Activated CD8-positive, alpha-beta memory T cell treated with anti-CD3 and anti-CD28 coated beads, Interleukin-2, amount 50 U/mL, for 1 hour (primary cell): Measurements from ENCODE around the gene SRSF1.
A peak's percentile ranks its signal among the peaks of the same experiment; 100 is the strongest.
"Not testable (repeated sequence)": the region's sequence is repeated elsewhere in the genome, so short reads cannot be mapped to it uniquely, and the experiment has no call there.

Experiments used
- DNase-seq: peaks from one replicate; pipeline ENCODE4 v3.0.0-alpha.2; 2020; ENCODE audit errors: extremely low read depth

Gene SRSF1

DNA sequence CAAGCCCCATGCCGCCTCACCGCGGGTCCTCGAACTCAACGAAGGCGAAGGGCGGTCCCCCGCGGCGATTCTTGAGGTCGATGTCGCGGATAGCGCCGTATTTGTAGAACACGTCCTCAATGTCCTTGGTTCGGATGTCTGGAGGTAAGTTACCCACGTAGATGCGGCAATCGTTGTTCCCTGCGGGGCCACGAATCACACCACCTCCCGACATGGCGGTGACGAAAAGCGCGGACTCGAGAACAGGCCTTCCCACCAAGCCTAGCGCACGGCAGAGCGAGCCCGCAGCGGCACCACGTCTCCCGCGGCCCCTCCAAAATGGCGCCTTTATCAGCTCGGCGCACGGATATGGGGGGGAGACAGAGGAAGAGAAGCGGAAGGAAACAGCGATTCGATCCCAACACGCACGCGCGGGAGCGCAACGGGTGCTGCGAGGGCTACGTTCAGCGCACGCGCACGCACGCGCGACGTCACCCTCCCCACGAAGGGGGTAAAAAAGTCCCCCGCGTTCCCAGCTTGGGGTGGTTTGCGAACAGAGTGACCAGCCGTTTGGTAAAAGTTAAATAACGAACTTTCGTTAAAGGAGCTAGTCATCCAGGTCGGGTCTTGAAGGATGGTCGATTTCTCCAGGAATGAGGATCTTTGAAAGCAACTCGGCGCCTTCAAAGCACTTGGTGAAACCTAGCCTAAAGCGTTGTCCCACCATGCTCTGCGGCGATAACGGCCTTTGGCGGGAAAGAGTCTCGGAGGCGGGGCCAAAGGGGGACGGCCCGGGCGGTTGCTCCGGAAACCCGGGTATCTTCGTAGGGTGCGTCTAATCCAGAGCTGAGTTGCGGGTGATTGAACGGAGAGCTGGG, at the start of gene SRSF1:
TSS of gene SRSF1 (minus strand) at position 323 of the 857 bp plus-strand sequence. CDS start at position 214, 109 bp downstream.
- peak; percentile 91 for DNase-seq

GRCh38 chr17:58056476-58056875, 49.4 kb upstream of the SRSF1 start:
- DNase-seq: no peak

GRCh38 chr17:58054641-58055040, 47.6 kb upstream of the SRSF1 start:
- DNase-seq: no peak

DNA sequence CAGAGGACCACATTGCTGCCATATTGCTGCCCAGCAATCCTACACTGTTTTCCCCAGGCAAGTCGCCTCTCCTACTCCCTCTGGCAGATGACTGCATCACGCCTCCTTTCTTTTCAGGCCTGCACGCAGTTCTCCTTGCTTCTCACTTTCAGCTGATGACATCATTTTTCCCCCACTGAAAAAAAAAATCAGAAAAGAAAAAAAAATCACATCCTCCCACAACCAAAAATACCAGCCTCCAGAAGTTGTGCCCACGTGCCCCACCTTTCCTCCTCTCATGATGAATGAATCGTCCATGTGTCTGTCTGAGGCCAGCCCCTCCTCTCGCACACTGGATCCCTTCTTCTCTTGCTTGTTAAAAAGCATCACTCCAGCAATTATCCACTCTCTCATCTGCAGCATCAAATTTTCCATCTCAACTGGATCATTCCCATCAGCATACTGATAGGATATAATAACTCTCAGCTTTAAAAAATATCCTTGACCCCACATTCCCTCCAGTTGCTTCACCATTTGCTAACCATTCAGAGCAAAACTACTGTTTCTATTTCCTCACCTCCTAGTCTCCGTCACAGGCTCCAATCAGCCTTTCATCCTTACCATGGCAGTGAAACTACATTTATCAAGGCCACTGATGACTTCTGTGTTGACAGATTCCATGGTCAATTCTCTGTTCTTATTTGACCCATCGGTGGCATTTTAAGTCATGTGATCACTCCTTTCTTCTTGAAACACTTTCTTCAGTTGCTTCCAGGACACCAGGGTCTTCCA, 46.1 kb upstream of the SRSF1 start:
- no peak for DNase-seq

- no peak for DNase-seq
These were observed 45.4 kb upstream of the SRSF1 start for GRCh38 chr17:58052407-58052806.

GRCh38 chr17:58051468-58051867, 44.4 kb upstream of the SRSF1 start:
- DNase-seq: no peak

GRCh38 chr17:58050966-58051365, 43.9 kb upstream of the SRSF1 start:
- no peak for DNase-seq

DNA sequence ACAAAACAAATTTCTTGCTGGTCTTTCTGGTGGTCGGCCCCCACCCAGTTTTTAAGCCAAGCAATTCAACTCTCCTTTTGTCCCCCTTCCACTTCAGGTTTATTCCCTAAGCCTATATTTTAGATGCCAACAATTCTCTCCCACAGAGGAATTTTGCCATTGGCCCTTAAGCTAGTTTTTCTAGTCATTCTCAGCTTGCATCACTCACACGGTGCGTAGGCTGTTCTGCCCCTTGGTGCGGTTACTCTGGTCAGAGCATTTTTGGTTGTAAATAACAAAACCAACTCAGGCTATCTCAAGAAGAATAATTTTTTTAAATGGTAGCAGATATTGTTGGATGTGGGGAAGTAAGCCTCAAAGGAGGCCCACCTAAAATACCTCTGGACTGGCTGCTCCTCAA, 42.5 kb upstream of the SRSF1 start:
- no peak for DNase-seq

DNA sequence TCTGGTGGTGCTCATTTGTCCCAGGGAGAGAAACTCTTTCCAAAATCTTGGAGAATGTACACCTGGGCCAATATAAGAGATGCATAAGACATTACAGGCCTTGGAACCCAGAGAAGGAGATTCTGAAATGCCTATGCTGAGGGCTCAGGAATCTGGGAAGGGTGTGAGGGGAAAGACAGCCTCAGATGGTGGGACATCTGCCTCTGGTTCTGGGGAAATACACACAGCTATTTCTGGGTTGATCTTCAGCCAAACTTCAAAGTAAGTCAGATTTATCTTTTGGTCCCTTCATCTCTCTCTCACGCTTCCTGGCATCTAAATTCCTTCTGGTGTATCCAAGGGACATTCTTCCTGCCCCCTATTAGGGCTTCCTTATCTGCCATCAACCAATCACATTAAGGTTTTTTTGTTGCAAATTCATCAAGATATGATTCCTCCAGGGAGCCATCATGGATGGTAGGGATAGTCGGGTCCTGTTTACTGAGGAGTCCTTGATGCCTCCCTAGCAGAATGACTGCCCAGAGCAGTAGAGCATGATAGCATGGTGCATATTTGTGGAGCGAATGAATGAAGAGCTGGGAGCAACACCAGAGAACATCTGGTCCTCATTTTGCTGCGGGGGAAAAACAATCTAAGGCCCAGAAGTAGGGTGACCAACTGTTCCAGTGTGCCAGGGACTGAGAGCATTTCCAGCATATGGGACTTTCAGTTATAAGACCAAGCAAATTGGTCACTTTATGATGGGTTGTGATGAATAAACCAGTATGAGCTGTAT, 40.5 kb upstream of the SRSF1 start:
- no peak for DNase-seq

DNA sequence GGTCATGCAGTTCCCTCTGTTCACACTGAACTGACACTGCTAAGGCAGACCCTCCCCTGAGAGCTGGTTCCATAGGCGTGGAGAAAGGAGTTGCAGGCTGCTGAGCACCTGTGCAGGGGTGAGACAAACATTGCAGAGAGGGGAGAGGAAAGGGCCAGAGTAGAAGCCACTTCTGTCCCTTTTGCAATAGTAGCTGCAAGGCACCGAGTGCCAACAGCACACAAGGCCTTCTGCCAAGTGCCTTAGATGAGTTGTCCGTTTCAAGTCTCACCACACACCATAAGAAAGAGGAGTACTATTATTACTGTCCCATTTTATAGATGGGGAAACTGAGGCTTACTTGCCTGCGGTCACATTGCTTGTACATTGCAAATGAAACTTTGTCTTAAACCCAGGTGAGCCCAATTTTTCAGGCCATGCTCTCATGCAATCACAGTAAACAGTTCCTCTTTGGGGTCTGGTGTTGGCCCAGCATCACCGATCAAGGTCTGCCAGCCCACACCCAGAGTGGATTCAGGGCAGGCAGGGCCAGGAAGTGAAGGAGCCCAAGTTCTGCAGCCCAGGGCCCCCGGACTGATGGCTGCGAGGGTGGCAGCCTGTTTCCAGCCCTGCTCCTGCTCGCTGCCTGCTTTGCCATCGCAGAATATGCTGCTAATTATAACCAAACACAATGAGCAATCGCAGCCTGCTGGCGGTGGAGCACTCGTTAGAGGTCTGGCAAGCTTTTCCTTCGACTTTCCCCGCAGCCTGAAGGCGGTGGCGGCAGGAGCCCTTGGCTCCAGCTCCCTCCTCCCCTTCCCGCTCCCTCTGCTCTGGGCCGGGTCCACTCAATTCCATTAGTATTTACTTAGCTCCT, 39.4 kb upstream of the SRSF1 start:
- DNase-seq: no peak

GRCh38 chr17:58044256-58044655, 37.2 kb upstream of the SRSF1 start:
- not testable (repeated sequence) for DNase-seq

GRCh38 chr17:58043221-58044181, 36.5 kb upstream of the SRSF1 start:
- no peak for DNase-seq

GRCh38 chr17:58041161-58041560, 34.1 kb upstream of the SRSF1 start:
- no peak for DNase-seq

- DNase-seq: no peak
These were observed 33.3 kb upstream of the SRSF1 start for GRCh38 chr17:58040386-58040785.

DNA sequence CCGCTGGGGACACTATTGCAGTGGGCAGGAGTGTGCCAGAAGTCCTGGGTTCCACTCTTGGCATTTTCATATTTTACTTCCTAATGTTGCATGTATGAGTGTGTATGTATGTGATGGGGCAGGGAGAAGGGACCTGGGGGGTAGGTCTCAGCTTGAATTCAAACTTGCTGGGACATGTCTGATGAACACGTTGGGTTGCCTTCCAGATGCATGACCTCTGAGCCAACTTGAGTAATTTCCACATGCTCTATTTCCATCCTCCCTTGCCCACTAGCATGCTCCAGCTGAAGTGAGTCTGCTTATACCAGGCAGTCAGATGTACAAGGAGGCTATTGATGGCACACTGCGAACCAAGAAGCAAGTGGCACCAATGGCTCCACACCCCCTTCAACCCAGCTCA, 32.9 kb upstream of the SRSF1 start:
- no peak for DNase-seq

DNA sequence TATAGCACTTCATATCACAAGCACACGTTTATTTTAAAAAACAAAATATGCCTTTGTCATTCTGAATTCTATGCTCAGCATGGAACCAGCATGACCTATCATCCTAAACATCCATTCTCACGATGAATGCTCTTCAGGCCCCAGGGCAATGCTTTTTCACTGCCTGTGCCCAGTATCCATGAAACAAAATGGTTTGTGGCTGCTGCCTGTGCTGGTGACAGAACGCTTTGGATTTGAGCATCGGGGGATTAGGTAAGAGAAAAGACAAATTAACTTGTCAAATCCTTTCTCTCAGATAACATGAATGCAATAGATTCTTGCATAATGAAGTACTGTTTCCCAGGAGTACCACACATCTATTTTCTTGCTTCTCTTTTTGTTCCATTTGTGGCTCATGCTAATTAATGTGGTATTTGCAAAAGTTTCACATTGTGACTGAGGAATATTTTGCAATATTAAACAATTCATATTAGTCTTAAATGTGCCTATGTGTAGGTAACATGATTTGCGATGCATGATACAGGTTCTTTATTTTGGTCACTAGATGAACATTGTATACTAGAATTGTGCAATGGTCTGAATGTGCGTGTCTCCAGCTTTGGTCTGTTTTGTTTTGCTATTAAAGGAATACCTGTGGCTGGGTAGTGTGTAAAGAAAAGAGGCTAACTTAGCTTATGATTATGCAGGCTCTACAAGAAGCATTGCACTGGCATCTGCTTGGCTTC, 25.8 kb upstream of the SRSF1 start:
- DNase-seq: no peak

DNA sequence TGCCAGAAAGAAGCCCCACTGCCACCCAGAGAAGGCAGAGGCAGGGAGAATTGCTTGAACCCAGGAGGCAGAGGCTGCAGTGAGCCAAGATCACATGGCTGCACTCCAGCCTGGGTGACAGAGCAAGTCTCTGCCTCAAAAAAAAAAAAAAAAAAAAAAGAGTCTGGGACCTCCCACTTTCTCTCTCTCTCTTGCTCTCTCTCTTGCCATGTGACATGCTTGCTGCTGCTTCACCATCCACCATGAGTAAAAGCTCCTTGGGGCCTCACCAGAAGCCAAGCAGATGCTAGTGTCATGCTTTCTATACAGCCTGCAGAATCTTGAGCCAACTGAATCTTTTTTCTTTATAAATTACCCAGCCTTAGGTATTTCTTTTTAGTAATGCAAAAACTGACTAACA, 21.5 kb upstream of the SRSF1 start:
- DNase-seq: no peak

GRCh38 chr17:58020401-58020800, 13.4 kb upstream of the SRSF1 start:
- DNase-seq: no peak

- DNase-seq: no peak
These were observed 12.5 kb upstream of the SRSF1 start for GRCh38 chr17:58019521-58019920.
